C4-2B (cell line): Measurements from ENCODE around the gene RELB.

Experiments
- ZFX ChIP-seq: fragments of 450-650 bp; IDR thresholded peaks from 2 replicates; pipeline ENCODE4 v1.6.1; 2017
- TF ChIP-seq, protein P1 (sequence below): fragments of 450-650 bp; conservative IDR thresholded peaks from 2 replicates; pipeline ENCODE4 v1.5.1; 2017; ENCODE audit warnings: mild to moderate bottlenecking

DNA sequence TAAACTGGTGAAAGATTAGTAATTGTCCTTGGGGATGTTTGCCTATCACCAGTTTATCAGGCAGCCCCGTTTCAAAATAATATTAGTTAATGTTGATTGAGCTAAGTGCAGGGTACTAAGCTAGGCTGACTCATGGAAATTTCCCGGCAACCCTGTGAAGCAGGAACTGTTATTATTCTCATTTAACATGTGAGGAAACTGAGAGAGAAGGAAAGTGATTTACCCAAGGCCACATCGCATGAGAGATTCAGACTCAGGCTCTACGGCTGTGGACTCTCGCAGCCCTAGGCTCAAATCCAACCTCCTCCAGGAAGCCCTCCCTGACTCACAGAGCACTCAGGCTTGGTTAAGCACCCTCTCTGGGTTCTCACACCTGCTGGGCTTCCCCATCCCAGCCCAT is 26.4 kb upstream of the RELB start:
- TF ChIP-seq, protein P1, sequence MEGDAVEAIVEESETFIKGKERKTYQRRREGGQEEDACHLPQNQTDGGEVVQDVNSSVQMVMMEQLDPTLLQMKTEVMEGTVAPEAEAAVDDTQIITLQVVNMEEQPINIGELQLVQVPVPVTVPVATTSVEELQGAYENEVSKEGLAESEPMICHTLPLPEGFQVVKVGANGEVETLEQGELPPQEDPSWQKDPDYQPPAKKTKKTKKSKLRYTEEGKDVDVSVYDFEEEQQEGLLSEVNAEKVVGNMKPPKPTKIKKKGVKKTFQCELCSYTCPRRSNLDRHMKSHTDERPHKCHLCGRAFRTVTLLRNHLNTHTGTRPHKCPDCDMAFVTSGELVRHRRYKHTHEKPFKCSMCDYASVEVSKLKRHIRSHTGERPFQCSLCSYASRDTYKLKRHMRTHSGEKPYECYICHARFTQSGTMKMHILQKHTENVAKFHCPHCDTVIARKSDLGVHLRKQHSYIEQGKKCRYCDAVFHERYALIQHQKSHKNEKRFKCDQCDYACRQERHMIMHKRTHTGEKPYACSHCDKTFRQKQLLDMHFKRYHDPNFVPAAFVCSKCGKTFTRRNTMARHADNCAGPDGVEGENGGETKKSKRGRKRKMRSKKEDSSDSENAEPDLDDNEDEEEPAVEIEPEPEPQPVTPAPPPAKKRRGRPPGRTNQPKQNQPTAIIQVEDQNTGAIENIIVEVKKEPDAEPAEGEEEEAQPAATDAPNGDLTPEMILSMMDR: no peak
- no peak for TF ChIP-seq ZFX
